HepG2 (cell line): Measurements from ENCODE around the gene TNK1. TPM values are rescaled to one million over a fixed set of nuclear protein-coding genes. Genes with fewer than 3 reads are reported as not detected.
A peak's percentile ranks its signal among the peaks of the same experiment; 100 is the strongest.

Source experiments
- DMTF1 ChIP-seq: sonication (generic); formaldehyde crosslinking; IDR thresholded peaks from 2 replicates; pipeline ENCODE4 v1.4.0; 2020; ENCODE audit warnings: mild to moderate bottlenecking, missing genetic modification reagents
- DPF2 ChIP-seq: sonication (generic); formaldehyde crosslinking; IDR thresholded peaks from 2 replicates; pipeline ENCODE4 v1.4.0; 2020; ENCODE audit warnings: mild to moderate bottlenecking, low read depth, missing genetic modification reagents, borderline replicate concordance
- HOXA5 ChIP-seq: sonication (generic); formaldehyde crosslinking; IDR thresholded peaks from 2 replicates; pipeline ENCODE4 v1.4.0; 2020; ENCODE audit warnings: missing genetic modification reagents
- MEF2D ChIP-seq: sonication (generic); formaldehyde crosslinking; IDR thresholded peaks from 2 replicates; pipeline ENCODE4 v1.5.1; 2020; ENCODE audit warnings: mild to moderate bottlenecking, missing genetic modification reagents
- MZF1 ChIP-seq: sonication (generic); formaldehyde crosslinking; IDR thresholded peaks from 2 replicates; pipeline ENCODE4 v1.8.1; 2023; ENCODE audit warnings: mild to moderate bottlenecking, missing genetic modification reagents, borderline replicate concordance
- TAF15 ChIP-seq: fragments of 200-400 bp; formaldehyde crosslinking; IDR thresholded peaks from one replicate; pipeline ENCODE4 v1.6.1; 2018; ENCODE audit warnings: mild to moderate bottlenecking, low read depth, low read length; ENCODE audit not compliant: poor library complexity, severe bottlenecking
- TARDBP ChIP-seq: sonication (generic); formaldehyde crosslinking; IDR thresholded peaks from 2 replicates; pipeline ENCODE4 v1.8.0; 2022; ENCODE audit warnings: mild to moderate bottlenecking, missing genetic modification reagents
- TEAD2 ChIP-seq: sonication (generic); formaldehyde crosslinking; IDR thresholded peaks from 2 replicates; pipeline ENCODE4 v1.9.0; 2021; ENCODE audit warnings: missing genetic modification reagents
- TFE3 ChIP-seq: IDR thresholded peaks from 2 replicates; pipeline ENCODE4 v1.6.1; 2016
- YEATS2 ChIP-seq: sonication (generic); formaldehyde crosslinking; IDR thresholded peaks from 2 replicates; pipeline ENCODE4 v1.4.0; 2020; ENCODE audit warnings: missing genetic modification reagents, borderline replicate concordance
- ZIK1 ChIP-seq: sonication (generic); formaldehyde crosslinking; IDR thresholded peaks from 2 replicates; pipeline ENCODE4 v1.5.0; 2020; ENCODE audit warnings: mild to moderate bottlenecking, low read depth, missing genetic modification reagents, borderline replicate concordance
- ZNF44 ChIP-seq: sonication (generic); formaldehyde crosslinking; IDR thresholded peaks from 2 replicates; pipeline ENCODE4 v1.5.1; 2020; ENCODE audit warnings: mild to moderate bottlenecking, missing genetic modification reagents
- ZNF503 ChIP-seq: sonication (generic); formaldehyde crosslinking; IDR thresholded peaks from 2 replicates; pipeline ENCODE4 v1.4.0; 2020; ENCODE audit warnings: missing genetic modification reagents
- ZNF580 ChIP-seq: IDR thresholded peaks from 2 replicates; pipeline ENCODE4 v1.6.1; 2016; ENCODE audit warnings: low read depth, borderline replicate concordance
- ZNF646 ChIP-seq: sonication (generic); formaldehyde crosslinking; IDR thresholded peaks from 2 replicates; pipeline ENCODE4 v1.9.0; 2021; ENCODE audit warnings: mild to moderate bottlenecking, missing genetic modification reagents
- ZSCAN12 ChIP-seq: sonication (generic); formaldehyde crosslinking; IDR thresholded peaks from 2 replicates; pipeline ENCODE4 v1.9.0; 2021; ENCODE audit warnings: mild to moderate bottlenecking, missing genetic modification reagents
- polyA plus RNA-seq, 8 experiments: library from polyadenylated mRNA; depleted of rRNA in 3 of 8; stranded (reverse) in 7 of 8; unstranded in 1 of 8; fragments of >200 nt; fragmentation: Illumina TruSeq in 4 of 8; extraction: Trizol in 4 of 8; gene quantifications; 2 replicates each; pipeline versions ENCODE4 v1.2.1 to v1.2.3, GENCODE V29; 2011 to 2016; ENCODE audit warnings: low read depth in 4 of 8, missing spikeins in 1 of 8, mixed read lengths in 1 of 8; ENCODE audit not compliant: insufficient read depth in 1 of 8
- total RNA-seq, 5 experiments: library from RNA; depleted of rRNA; stranded (reverse); fragments of >200 nt; fragmentation: Illumina TruSeq; extraction: Trizol; gene quantifications; 2 replicates each; pipeline ENCODE4 v1.2.3, GENCODE V29; 2016; ENCODE audit warnings: low read depth in 1 of 5

TNK1 gene
- total and polyA plus RNA-seq, 2 of the 13 experiments (the other 11 are each of a cell fraction or from before 2014, with no cell fraction given), result 2.0 to 3.5 TPM

- TF ChIP-seq DMTF1 (CRISPR knock-in tag) (no peak), MEF2D (CRISPR knock-in tag) (no peak), ZNF580 (CRISPR knock-in tag) (0 out of 2 replicates have a peak, but pooled peaks have one; percentile 35), ZNF503 (CRISPR knock-in tag) (no peak), TAF15 (no peak), ZNF646 (CRISPR knock-in tag) (no peak), MZF1 (CRISPR knock-in tag) (no peak), TARDBP (CRISPR knock-in tag) (peak; percentile 40; the same call in 1 of the 2 replicates), TFE3 (0 out of 2 replicates have a peak, but pooled peaks have one; percentile 42), ZIK1 (CRISPR knock-in tag) (no peak), TEAD2 (CRISPR knock-in tag) (no peak), ZSCAN12 (CRISPR knock-in tag) (peak; percentile 65; the same call in 1 of the 2 replicates), ZNF44 (CRISPR knock-in tag) (no peak), DPF2 (CRISPR knock-in tag) (no peak), YEATS2 (0 out of 2 replicates have a peak, but pooled peaks have one; percentile 29), HOXA5 (CRISPR knock-in tag) (peak; percentile 87; the same call in 1 of the 2 replicates)
Measured at GRCh38 chr17:7403977-7404736, 23.3 kb downstream of the TNK1 start, which contains the start of gene TMEM256 (continued).
